GM23338 (cell line): ENCODE measurements around the gene NPM3. TPM values are rescaled to one million over a fixed set of nuclear protein-coding genes. Genes with fewer than 3 reads are reported as not detected.

Experiments
- ATAC-seq: fragments of 200-7000 bp; cut with Tn5 transposase; 3 replicates; pipeline ENCODE4 v1.9.1; 2020
- DNase-seq: peaks from one replicate; pipeline ENCODE4 v3.0.0-alpha.2; 2015; ENCODE audit warnings: low spot score
- H2AFZ ChIP-seq: fragments of 200-600 bp; sonication (generic); 2 replicates; pipeline ENCODE4 v1.8.0; 2016; ENCODE audit warnings: antibody characterized with exemption, mild to moderate bottlenecking, moderate library complexity
- H3F3A ChIP-seq: fragments of 200-600 bp; sonication (generic); replicated peaks from 2 replicates; pipeline ENCODE4 v1.8.0; 2017; ENCODE audit warnings: antibody characterized with exemption, mixed run types, low read depth
- H3K27ac ChIP-seq: fragments of 200-600 bp; sonication (generic); 2 replicates; pipeline ENCODE4 v1.6.1; 2016; ENCODE audit warnings: low read depth
- H3K27me3 ChIP-seq: fragments of 200-600 bp; sonication (generic); 2 replicates; pipeline ENCODE4 v1.8.0; 2016; ENCODE audit warnings: mild to moderate bottlenecking, mixed run types, moderate library complexity; ENCODE audit not compliant: insufficient read depth
- H3K36me3 ChIP-seq: fragments of 200-600 bp; sonication (generic); 2 replicates; pipeline ENCODE4 v1.8.0; 2016; ENCODE audit warnings: mild to moderate bottlenecking; ENCODE audit not compliant: insufficient read depth
- H3K4me1 ChIP-seq: fragments of 200-600 bp; sonication (generic); 2 replicates; pipeline ENCODE4 v1.8.0; 2016; ENCODE audit warnings: mild to moderate bottlenecking, moderate library complexity; ENCODE audit not compliant: insufficient read depth
- H3K4me2 ChIP-seq: fragments of 200-600 bp; sonication (generic); 2 replicates; pipeline ENCODE4 v1.7.1; 2017; ENCODE audit warnings: mixed run types
- H3K4me3 ChIP-seq: fragments of 200-600 bp; sonication (generic); 2 replicates; pipeline ENCODE4 v1.6.1; 2016; ENCODE audit warnings: mixed run types
- H3K79me2 ChIP-seq: fragments of 200-600 bp; sonication (generic); replicated peaks from 2 replicates; pipeline ENCODE4 v1.8.0; 2017; ENCODE audit warnings: mild to moderate bottlenecking; ENCODE audit not compliant: insufficient read depth
- H3K9me2 ChIP-seq: fragments of 200-600 bp; sonication (generic); 2 replicates; pipeline ENCODE4 v1.8.0; 2017; ENCODE audit not compliant: insufficient read depth
- H4K20me1 ChIP-seq: fragments of 200-600 bp; sonication (generic); replicated peaks from 2 replicates; pipeline ENCODE4 v1.8.0; 2017; ENCODE audit warnings: mild to moderate bottlenecking; ENCODE audit not compliant: insufficient read depth
- H3K27ac Mint-ChIP-seq: 2 replicates; pipeline ENCODE4 v1.8.0; 2020; ENCODE audit warnings: inconsistent platforms, mild to moderate bottlenecking, moderate library complexity, mixed read lengths
- H3K27me3 Mint-ChIP-seq: 3 replicates; pipeline ENCODE4 v1.8.0; 2022; ENCODE audit warnings: low read depth, mild to moderate bottlenecking, moderate library complexity, mixed read lengths, inconsistent platforms; ENCODE audit not compliant: insufficient read depth, poor library complexity
- H3K36me3 Mint-ChIP-seq: 3 replicates; pipeline ENCODE4 v1.8.0; 2021; ENCODE audit warnings: low read depth, mild to moderate bottlenecking, inconsistent platforms, moderate library complexity, mixed read lengths
- H3K4me1 Mint-ChIP-seq: 3 replicates; pipeline ENCODE4 v1.8.0; 2020; ENCODE audit warnings: mild to moderate bottlenecking, inconsistent platforms, mixed read lengths
- H3K4me3 Mint-ChIP-seq: 3 replicates; pipeline ENCODE4 v1.8.0; 2021; ENCODE audit warnings: moderate library complexity, mild to moderate bottlenecking, inconsistent platforms, mixed read lengths
- H3K9me3 Mint-ChIP-seq: 3 replicates; pipeline ENCODE4 v1.8.0; 2020; ENCODE audit warnings: moderate library complexity, mild to moderate bottlenecking, inconsistent platforms, mixed read lengths
- CREB1 ChIP-seq: fragments of 250-450 bp; sonication (Bioruptor Pico); IDR thresholded peaks from 2 replicates; pipeline ENCODE4 v1.5.0; 2020; ENCODE audit warnings: low read depth, mild to moderate bottlenecking, moderate library complexity
- CTCF ChIP-seq, 2 experiments: fragments of 200-600 bp in 1 of 2; sonication (generic) in 1 of 2; conservative IDR thresholded peaks; 2 replicates each; pipeline versions ENCODE4 v1.5.1 to v1.6.1; 2016 to 2017; ENCODE audit warnings: antibody characterized with exemption in 2 of 2, low read depth in 2 of 2, mild to moderate bottlenecking in 2 of 2, moderate library complexity in 1 of 2
- EZH2phosphoT487 ChIP-seq: fragments of 200-600 bp; sonication (generic); IDR thresholded peaks from one replicate; pipeline ENCODE4 v1.8.1; 2018; ENCODE audit warnings: antibody characterized with exemption; ENCODE audit not compliant: unreplicated experiment
- ZNF114 ChIP-seq: fragments of 250-450 bp; sonication (Bioruptor Pico); IDR thresholded peaks from 2 replicates; pipeline ENCODE4 v1.5.0; 2020; ENCODE audit warnings: mild to moderate bottlenecking, moderate library complexity
- polyA plus RNA-seq: library from polyadenylated mRNA; unstranded; fragments of >200 nt; fragmentation: Nextera tagmentation; extraction: Ambion mirVana; gene quantifications from 2 replicates; pipeline ENCODE4 v1.2.1, GENCODE V29; 2016
- total RNA-seq: library from RNA; depleted of rRNA; stranded (reverse); fragments of >200 nt; shearing (Covaris generic); gene quantifications from 2 replicates; pipeline ENCODE4 v1.2.3, GENCODE V29; 2014
- TF ChIP-seq, protein P1 (sequence below): fragments of 250-450 bp; sonication (Bioruptor Pico); IDR thresholded peaks from 2 replicates; pipeline ENCODE4 v1.5.0; 2020; ENCODE audit warnings: mild to moderate bottlenecking, moderate library complexity
- TF ChIP-seq, protein P2 (sequence below): IDR thresholded peaks from one replicate; pipeline ENCODE4 v1.6.1; 2018; ENCODE audit warnings: antibody characterized with exemption; ENCODE audit not compliant: unreplicated experiment

Gene NPM3
- total and polyA plus RNA-seq, 2 experiments from 2014 or later = 31.5 to 258 TPM

DNA sequence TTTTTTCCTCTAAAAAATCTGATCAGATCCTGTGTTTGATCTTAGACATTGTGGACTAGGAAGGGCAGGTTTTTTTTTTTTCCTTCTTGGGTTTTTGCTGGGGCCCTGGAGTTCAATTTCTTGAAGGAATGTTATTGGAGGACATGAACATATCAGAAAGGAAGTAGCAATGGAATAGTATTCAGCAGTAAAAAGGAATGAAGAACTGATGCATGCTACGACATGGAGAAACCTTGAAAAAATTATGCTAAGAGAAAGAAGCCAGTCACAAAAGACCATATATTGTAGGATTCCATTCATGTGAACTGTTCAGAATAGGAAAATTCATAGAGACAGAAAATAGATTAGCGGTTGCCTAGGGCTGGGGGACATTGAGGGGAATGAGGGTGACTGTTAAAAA is 41.3 kb downstream of the NPM3 start (continued):
- TF ChIP-seq, protein P1, sequence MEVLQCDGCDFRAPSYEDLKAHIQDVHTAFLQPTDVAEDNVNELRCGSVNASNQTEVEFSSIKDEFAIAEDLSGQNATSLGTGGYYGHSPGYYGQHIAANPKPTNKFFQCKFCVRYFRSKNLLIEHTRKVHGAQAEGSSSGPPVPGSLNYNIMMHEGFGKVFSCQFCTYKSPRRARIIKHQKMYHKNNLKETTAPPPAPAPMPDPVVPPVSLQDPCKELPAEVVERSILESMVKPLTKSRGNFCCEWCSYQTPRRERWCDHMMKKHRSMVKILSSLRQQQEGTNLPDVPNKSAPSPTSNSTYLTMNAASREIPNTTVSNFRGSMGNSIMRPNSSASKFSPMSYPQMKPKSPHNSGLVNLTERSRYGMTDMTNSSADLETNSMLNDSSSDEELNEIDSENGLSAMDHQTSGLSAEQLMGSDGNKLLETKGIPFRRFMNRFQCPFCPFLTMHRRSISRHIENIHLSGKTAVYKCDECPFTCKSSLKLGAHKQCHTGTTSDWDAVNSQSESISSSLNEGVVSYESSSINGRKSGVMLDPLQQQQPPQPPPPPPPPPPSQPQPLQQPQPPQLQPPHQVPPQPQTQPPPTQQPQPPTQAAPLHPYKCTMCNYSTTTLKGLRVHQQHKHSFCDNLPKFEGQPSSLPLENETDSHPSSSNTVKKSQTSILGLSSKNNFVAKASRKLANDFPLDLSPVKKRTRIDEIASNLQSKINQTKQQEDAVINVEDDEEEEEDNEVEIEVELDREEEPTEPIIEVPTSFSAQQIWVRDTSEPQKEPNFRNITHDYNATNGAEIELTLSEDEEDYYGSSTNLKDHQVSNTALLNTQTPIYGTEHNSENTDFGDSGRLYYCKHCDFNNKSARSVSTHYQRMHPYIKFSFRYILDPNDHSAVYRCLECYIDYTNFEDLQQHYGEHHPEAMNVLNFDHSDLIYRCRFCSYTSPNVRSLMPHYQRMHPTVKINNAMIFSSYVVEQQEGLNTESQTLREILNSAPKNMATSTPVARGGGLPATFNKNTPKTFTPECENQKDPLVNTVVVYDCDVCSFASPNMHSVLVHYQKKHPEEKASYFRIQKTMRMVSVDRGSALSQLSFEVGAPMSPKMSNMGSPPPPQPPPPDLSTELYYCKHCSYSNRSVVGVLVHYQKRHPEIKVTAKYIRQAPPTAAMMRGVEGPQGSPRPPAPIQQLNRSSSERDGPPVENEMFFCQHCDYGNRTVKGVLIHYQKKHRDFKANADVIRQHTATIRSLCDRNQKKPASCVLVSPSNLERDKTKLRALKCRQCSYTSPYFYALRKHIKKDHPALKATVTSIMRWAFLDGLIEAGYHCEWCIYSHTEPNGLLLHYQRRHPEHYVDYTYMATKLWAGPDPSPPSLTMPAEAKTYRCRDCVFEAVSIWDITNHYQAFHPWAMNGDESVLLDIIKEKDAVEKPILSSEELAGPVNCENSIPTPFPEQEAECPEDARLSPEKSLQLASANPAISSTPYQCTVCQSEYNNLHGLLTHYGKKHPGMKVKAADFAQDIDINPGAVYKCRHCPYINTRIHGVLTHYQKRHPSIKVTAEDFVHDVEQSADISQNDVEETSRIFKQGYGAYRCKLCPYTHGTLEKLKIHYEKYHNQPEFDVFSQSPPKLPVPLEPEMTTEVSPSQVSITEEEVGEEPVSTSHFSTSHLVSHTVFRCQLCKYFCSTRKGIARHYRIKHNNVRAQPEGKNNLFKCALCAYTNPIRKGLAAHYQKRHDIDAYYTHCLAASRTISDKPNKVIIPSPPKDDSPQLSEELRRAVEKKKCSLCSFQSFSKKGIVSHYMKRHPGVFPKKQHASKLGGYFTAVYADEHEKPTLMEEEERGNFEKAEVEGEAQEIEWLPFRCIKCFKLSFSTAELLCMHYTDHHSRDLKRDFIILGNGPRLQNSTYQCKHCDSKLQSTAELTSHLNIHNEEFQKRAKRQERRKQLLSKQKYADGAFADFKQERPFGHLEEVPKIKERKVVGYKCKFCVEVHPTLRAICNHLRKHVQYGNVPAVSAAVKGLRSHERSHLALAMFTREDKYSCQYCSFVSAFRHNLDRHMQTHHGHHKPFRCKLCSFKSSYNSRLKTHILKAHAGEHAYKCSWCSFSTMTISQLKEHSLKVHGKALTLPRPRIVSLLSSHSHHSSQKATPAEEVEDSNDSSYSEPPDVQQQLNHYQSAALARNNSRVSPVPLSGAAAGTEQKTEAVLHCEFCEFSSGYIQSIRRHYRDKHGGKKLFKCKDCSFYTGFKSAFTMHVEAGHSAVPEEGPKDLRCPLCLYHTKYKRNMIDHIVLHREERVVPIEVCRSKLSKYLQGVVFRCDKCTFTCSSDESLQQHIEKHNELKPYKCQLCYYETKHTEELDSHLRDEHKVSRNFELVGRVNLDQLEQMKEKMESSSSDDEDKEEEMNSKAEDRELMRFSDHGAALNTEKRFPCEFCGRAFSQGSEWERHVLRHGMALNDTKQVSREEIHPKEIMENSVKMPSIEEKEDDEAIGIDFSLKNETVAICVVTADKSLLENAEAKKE (CRISPR knock-in tag) = no peak

- Histone ChIP-seq H3K27ac (no peak overlapping the region), H3F3A (no peaks in the 10 kb centered on the region), H3K27me3 (no peaks in the 10 kb centered on the region), H3K4me3 (no peak overlapping the region), H3K79me2 (no peaks in the 10 kb centered on the region), H3K9me2 (no peaks in the 10 kb centered on the region), H3K4me1 (no peaks in the 10 kb centered on the region), H4K20me1 (no peaks in the 10 kb centered on the region), H2AFZ (peak overlapping the region; percentile 57; the same call in 1 of the 2 replicates), H3K36me3 (no peaks in the 10 kb centered on the region), H3K4me2 (no peak overlapping the region)
- H3K4me1 Mint-ChIP-seq = no peaks in the 10 kb centered on the region
- H3K36me3 Mint-ChIP-seq = no peaks in the 10 kb centered on the region
- no peak overlapping the region for H3K4me3 Mint-ChIP-seq
- TF ChIP-seq CREB1 (CRISPR knock-in tag) = no peak
- no peak for TF ChIP-seq EZH2phosphoT487
- TF ChIP-seq CTCF (conservative IDR thresholded peaks at IDR 0.05; ENCODE audit: low read depth in 2 of 2) = no peak
- TF ChIP-seq, protein P2, sequence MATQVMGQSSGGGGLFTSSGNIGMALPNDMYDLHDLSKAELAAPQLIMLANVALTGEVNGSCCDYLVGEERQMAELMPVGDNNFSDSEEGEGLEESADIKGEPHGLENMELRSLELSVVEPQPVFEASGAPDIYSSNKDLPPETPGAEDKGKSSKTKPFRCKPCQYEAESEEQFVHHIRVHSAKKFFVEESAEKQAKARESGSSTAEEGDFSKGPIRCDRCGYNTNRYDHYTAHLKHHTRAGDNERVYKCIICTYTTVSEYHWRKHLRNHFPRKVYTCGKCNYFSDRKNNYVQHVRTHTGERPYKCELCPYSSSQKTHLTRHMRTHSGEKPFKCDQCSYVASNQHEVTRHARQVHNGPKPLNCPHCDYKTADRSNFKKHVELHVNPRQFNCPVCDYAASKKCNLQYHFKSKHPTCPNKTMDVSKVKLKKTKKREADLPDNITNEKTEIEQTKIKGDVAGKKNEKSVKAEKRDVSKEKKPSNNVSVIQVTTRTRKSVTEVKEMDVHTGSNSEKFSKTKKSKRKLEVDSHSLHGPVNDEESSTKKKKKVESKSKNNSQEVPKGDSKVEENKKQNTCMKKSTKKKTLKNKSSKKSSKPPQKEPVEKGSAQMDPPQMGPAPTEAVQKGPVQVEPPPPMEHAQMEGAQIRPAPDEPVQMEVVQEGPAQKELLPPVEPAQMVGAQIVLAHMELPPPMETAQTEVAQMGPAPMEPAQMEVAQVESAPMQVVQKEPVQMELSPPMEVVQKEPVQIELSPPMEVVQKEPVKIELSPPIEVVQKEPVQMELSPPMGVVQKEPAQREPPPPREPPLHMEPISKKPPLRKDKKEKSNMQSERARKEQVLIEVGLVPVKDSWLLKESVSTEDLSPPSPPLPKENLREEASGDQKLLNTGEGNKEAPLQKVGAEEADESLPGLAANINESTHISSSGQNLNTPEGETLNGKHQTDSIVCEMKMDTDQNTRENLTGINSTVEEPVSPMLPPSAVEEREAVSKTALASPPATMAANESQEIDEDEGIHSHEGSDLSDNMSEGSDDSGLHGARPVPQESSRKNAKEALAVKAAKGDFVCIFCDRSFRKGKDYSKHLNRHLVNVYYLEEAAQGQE = no peak
- TF ChIP-seq ZNF114 (CRISPR knock-in tag) = no peak
- no peaks in the 10 kb centered on the region; the same call in 1 of the 3 replicates for H3K9me3 Mint-ChIP-seq
- ATAC-seq = peak; percentile 56; the same call in 2 of the 3 replicates
- H3K27ac Mint-ChIP-seq = no peak overlapping the region
- peaks cover 2% of the 10 kb centered on the region for H3K27me3 Mint-ChIP-seq
- no peak for DNase-seq
Observed at GRCh38 chr10:101736666-101737065, 46.6 kb downstream of the NPM3 start.
